ENCODE results near the gene SLC38A10. TPM values are rescaled to one million over a fixed set of nuclear protein-coding genes. Genes with fewer than 3 reads are reported as not detected.

SLC38A10 gene
- total and polyA plus RNA-seq, 2 of the 13 experiments (the other 11 are each of a cell fraction or from before 2014, with no cell fraction given) = 23.4 to 55.8 TPM

GRCh38 chr17:81339534-81340296 is 44.6 kb upstream of the SLC38A10 start (continued):
- TF ChIP-seq NFIB (CRISPR knock-in tag; IDR thresholded peaks at IDR 0.05; ENCODE audit: borderline replicate concordance) (no peak), EZH2 (conservative IDR thresholded peaks at IDR 0.05; ENCODE audit: low read depth, low read length) (no peak), RFX1 (IDR thresholded peaks at IDR 0.05) (no peak), ZNF44 (CRISPR knock-in tag; IDR thresholded peaks at IDR 0.05) (0 out of 2 replicates have a peak, but pooled peaks have one; percentile 38), KDM6A (CRISPR knock-in tag; IDR thresholded peaks at IDR 0.05; ENCODE audit: low read depth) (peak; percentile 76), ZNF644 (CRISPR knock-in tag; IDR thresholded peaks at IDR 0.05; ENCODE audit: low read depth) (no peak), ZBTB40 (IDR thresholded peaks at IDR 0.05) (no peak), ZBTB40 (CRISPR knock-in tag; IDR thresholded peaks at IDR 0.05) (peak; percentile 64; the same call in 1 of the 2 replicates), ZNF839 (CRISPR knock-in tag; IDR thresholded peaks at IDR 0.05; ENCODE audit: borderline replicate concordance) (peak; percentile 54; the same call in 1 of the 2 replicates), SNAPC2 (CRISPR knock-in tag; IDR thresholded peaks at IDR 0.05) (no peak), FOXA3 (CRISPR knock-in tag; IDR thresholded peaks at IDR 0.05) (peak; percentile 73), PHF20 (CRISPR knock-in tag; IDR thresholded peaks at IDR 0.05) (no peak), RFX3 (CRISPR knock-in tag; IDR thresholded peaks at IDR 0.05) (no peak), ATF7-NPFF (CRISPR knock-in tag; IDR thresholded peaks at IDR 0.05; ENCODE audit: low read depth) (no peak; the same call in 1 of the 2 replicates), ZMYM3 (CRISPR knock-in tag; IDR thresholded peaks at IDR 0.05) (peak; percentile 44), TSC22D2 (CRISPR knock-in tag; IDR thresholded peaks at IDR 0.05; ENCODE audit: borderline replicate concordance) (no peak), ZNF441 (CRISPR knock-in tag; IDR thresholded peaks at IDR 0.05; ENCODE audit: borderline replicate concordance) (peak; percentile 42; the same call in 1 of the 2 replicates), EED (CRISPR knock-in tag; IDR thresholded peaks at IDR 0.05) (no peak), NBN (conservative IDR thresholded peaks at IDR 0.05) (no peak), TCF7 (IDR thresholded peaks at IDR 0.05; ENCODE audit: low read depth) (no peak), ZNF761 (CRISPR knock-in tag; conservative IDR thresholded peaks at IDR 0.05) (peak; percentile 45; the same call in 1 of the 2 replicates), ZNF878 (CRISPR knock-in tag; IDR thresholded peaks at IDR 0.05) (no peak), SMAD3 (CRISPR knock-in tag; IDR thresholded peaks at IDR 0.05) (no peak)

Data from HepG2 (cell line).